Common myeloid progenitor, CD34-positive (primary cell): ENCODE measurements around the gene SKA2.
"Not testable (repeated sequence)": the region's sequence is repeated elsewhere in the genome, so short reads cannot be mapped to it uniquely, and the experiment has no call there.

Experiments used
- CTCF ChIA-PET: fragments of 350-600 bp; sonication (Branson Sonifier 250); formaldehyde crosslinking; loops from one replicate; lab custom pipeline; 2021; ENCODE audit warnings: antibody characterized with exemption; lab: Charles Lee
- POLR2A ChIA-PET: fragments of 350-600 bp; sonication (Branson Sonifier 250); formaldehyde crosslinking; loops from one replicate; lab custom pipeline; 2021; ENCODE audit warnings: antibody characterized with exemption; lab: Charles Lee
- DNase-seq, 3 donors: peaks; one replicate each; pipeline versions ENCODE4 v3.0.0 to v3.0.0-alpha.2; 2013
- H3K27ac ChIP-seq, 2 experiments: 1 replicate in 1 of 2; 2 replicates in 1 of 2; pipeline ENCODE4 v1.7.0; 2013; ENCODE audit warnings: inconsistent platforms in 2 of 2, low read length in 2 of 2, mild to moderate bottlenecking in 2 of 2, low read depth in 1 of 2, moderate library complexity in 1 of 2; ENCODE audit not compliant: severe bottlenecking in 2 of 2, insufficient read depth in 1 of 2, poor library complexity in 1 of 2
- H3K27me3 ChIP-seq, 5 experiments: replicated peaks in 2 of 5; 1 replicate in 3 of 5; 2 replicates in 2 of 5; pipeline versions ENCODE4 v1.6.1 to v1.7.0; 2013; ENCODE audit warnings: low read length in 4 of 5, mild to moderate bottlenecking in 2 of 5, moderate library complexity in 2 of 5, inconsistent platforms in 1 of 5; ENCODE audit not compliant: insufficient read depth in 5 of 5, control insufficient read depth in 4 of 5
- H3K36me3 ChIP-seq, 4 experiments: 1 replicate in 2 of 4; 2 replicates in 2 of 4; pipeline versions ENCODE4 v1.6.1 to v1.7.0; 2013; ENCODE audit warnings: low read length in 3 of 4, control low read depth in 1 of 4, mild to moderate bottlenecking in 1 of 4; ENCODE audit not compliant: control insufficient read depth in 4 of 4, insufficient read depth in 4 of 4
- H3K4me1 ChIP-seq, 4 experiments: 1 replicate in 3 of 4; 2 replicates in 1 of 4; pipeline versions ENCODE4 v1.6.1 to v1.7.1; 2013; ENCODE audit warnings: low read length in 3 of 4, mild to moderate bottlenecking in 3 of 4, control low read depth in 1 of 4, inconsistent platforms in 1 of 4, moderate library complexity in 1 of 4; ENCODE audit not compliant: control insufficient read depth in 4 of 4, insufficient read depth in 4 of 4; ENCODE audit errors: control extremely low read depth in 1 of 4
- H3K4me3 ChIP-seq, 7 experiments: 1 replicate in 4 of 7; 2 replicates in 3 of 7; pipeline versions ENCODE4 v1.5.1 to v1.7.0; 2013; ENCODE audit warnings: mild to moderate bottlenecking in 7 of 7, low read length in 6 of 7, moderate library complexity in 6 of 7, inconsistent platforms in 2 of 7, low read depth in 2 of 7, control low read depth in 1 of 7; ENCODE audit not compliant: insufficient read depth in 4 of 7, control insufficient read depth in 1 of 7; ENCODE audit errors: extremely low read depth in 1 of 7
- H3K9me3 ChIP-seq, 5 experiments: 1 replicate in 4 of 5; 2 replicates in 1 of 5; pipeline versions ENCODE4 v1.6.1 to v1.7.1; 2013; ENCODE audit warnings: low read length in 4 of 5, mild to moderate bottlenecking in 2 of 5, inconsistent platforms in 1 of 5, low read depth in 1 of 5, moderate library complexity in 1 of 5; ENCODE audit not compliant: control insufficient read depth in 4 of 5, insufficient read depth in 2 of 5; ENCODE audit errors: control extremely low read depth in 1 of 5
- WGBS: methylation state at CpG from one replicate; pipeline ENCODE4 v1.1.5; 2013; ENCODE audit not compliant: insufficient coverage; 5-methylcytosine and 5-hydroxymethylcytosine counted together

The SKA2 gene

GRCh38 chr17:59181481-59181880, 26.5 kb upstream of the SKA2 start:
- H3K9me3 ChIP-seq: no peaks in the 10 kb centered on the region
- H3K27ac ChIP-seq: no peak overlapping the region
- WGBS: 95% methylated on average over 6 of the region's 9 CpGs
- ChIA-PET POLR2A (no interaction called here), CTCF (no interaction called here)
- H3K4me3 ChIP-seq: no peak overlapping the region
- no peaks in the 10 kb centered on the region for H3K4me1 ChIP-seq
- peaks cover 0 to 19% (median 7%) of the 10 kb centered on the region in 4 experiments for H3K36me3 ChIP-seq
- no peak for DNase-seq
- H3K27me3 ChIP-seq: no peaks in the 10 kb centered on the region

GRCh38 chr17:59180626-59181025, 25.6 kb upstream of the SKA2 start:
- no peak for DNase-seq
- Histone ChIP-seq H3K27me3 (no peaks in the 10 kb centered on the region), H3K4me1 (no peaks in the 10 kb centered on the region), H3K9me3 (no peaks in the 10 kb centered on the region), H3K4me3 (no peak overlapping the region), H3K36me3 (peaks cover 0 to 14% (median 5%) of the 10 kb centered on the region in 4 experiments), H3K27ac (no peak overlapping the region)
- CTCF ChIA-PET: no interaction called here
- WGBS: 98% methylated on average over 6 of the region's 9 CpGs
- POLR2A ChIA-PET: no interaction called here

GRCh38 chr17:59179601-59180000, 24.6 kb upstream of the SKA2 start:
- peaks cover 0 to 12% (median 4%) of the 10 kb centered on the region in 4 experiments for H3K36me3 ChIP-seq
- CTCF ChIA-PET: not testable (repeated sequence)

GRCh38 chr17:59178266-59178985, 23.4 kb upstream of the SKA2 start:
- Histone ChIP-seq H3K4me1 (no peaks in the 10 kb centered on the region), H3K9me3 (no peaks in the 10 kb centered on the region), H3K27me3 (no peaks in the 10 kb centered on the region), H3K27ac (no peak overlapping the region), H3K4me3 (no peak overlapping the region), H3K36me3 (peaks cover 0 to 20% (median 8%) of the 10 kb centered on the region in 4 experiments)
- CTCF ChIA-PET: interaction anchor here (0.6 kb wide), 1 partner anchor 39 kb away, joined by 3 read pairs; no protein-coding TSS in a partner anchor
- POLR2A ChIA-PET: interaction anchor here (0.6 kb wide), 1 partner anchor 70 kb away, joined by 6 read pairs; no protein-coding TSS in a partner anchor
- no peak for DNase-seq
- 95% methylated on average over 2 of the region's 7 CpGs for WGBS

More at GRCh38 chr17:59179601-59180000, 24.6 kb upstream of the SKA2 start:
- H3K27ac ChIP-seq, H3K27me3 ChIP-seq, POLR2A ChIA-PET, DNase-seq, H3K9me3 ChIP-seq, H3K4me1 ChIP-seq, H3K4me3 ChIP-seq: not testable (repeated sequence)
- 97% methylated on average over 11 of the region's 11 CpGs for WGBS

GRCh38 chr17:59175076-59175475, 20.1 kb upstream of the SKA2 start:
- H3K9me3 ChIP-seq: no peaks in the 10 kb centered on the region
- no peak overlapping the region for H3K4me3 ChIP-seq
- ChIA-PET POLR2A (no interaction called here), CTCF (interaction anchor here (0.8 kb wide), 1 partner anchor 36 kb away, joined by 3 read pairs; no protein-coding TSS in a partner anchor)
- DNase-seq: no peak
- H3K27ac ChIP-seq: no peak overlapping the region
- H3K27me3 ChIP-seq: no peaks in the 10 kb centered on the region
- H3K4me1 ChIP-seq: no peaks in the 10 kb centered on the region
- WGBS: 98% methylated on average over 6 of the region's 7 CpGs
- H3K36me3 ChIP-seq: peaks cover 0 to 28% (median 15%) of the 10 kb centered on the region in 4 experiments

GRCh38 chr17:59174671-59175070, 19.7 kb upstream of the SKA2 start:
- no peaks in the 10 kb centered on the region for H3K4me1 ChIP-seq
- ChIA-PET CTCF (interaction anchor here (1.0 kb wide), 1 partner anchor 13 kb away, joined by 3 read pairs; no protein-coding TSS in a partner anchor), POLR2A (interaction anchor here (1.2 kb wide), 1 partner anchor 29 kb away, joined by 4 read pairs; no protein-coding TSS in a partner anchor)
- H3K27me3 ChIP-seq: no peaks in the 10 kb centered on the region
- no peaks in the 10 kb centered on the region for H3K9me3 ChIP-seq
- 94% methylated on average over 9 of the region's 11 CpGs for WGBS
- H3K4me3 ChIP-seq: no peak overlapping the region
- H3K36me3 ChIP-seq: peaks cover 0 to 28% (median 15%) of the 10 kb centered on the region in 4 experiments
- no peak overlapping the region for H3K27ac ChIP-seq
- no peak for DNase-seq

- no peaks in the 10 kb centered on the region for H3K27me3 ChIP-seq
- H3K4me1 ChIP-seq: peaks cover 0 to 2% (median 0%) of the 10 kb centered on the region in 4 experiments
- H3K4me3 ChIP-seq: no peak overlapping the region
- no peaks in the 10 kb centered on the region for H3K9me3 ChIP-seq
- ChIA-PET POLR2A (no interaction called here), CTCF (no interaction called here)
- no peak overlapping the region for H3K27ac ChIP-seq
- WGBS: 96% methylated on average over 22 of the region's 33 CpGs
- H3K36me3 ChIP-seq: peaks cover 0 to 28% (median 14%) of the 10 kb centered on the region in 4 experiments
- no peak for DNase-seq
Measured at GRCh38 chr17:59172436-59173004, 17.5 kb upstream of the SKA2 start.
